SK-N-SH (cell line): ENCODE measurements around the gene GTF3A. TPM values are rescaled to one million over a fixed set of nuclear protein-coding genes. Genes with fewer than 3 reads are reported as not detected.

ENCODE experiments used
- CTCF ChIA-PET: fragments of 300-600, 350-600 bp; formaldehyde crosslinking; extraction: SDS; loops from one replicate; lab custom pipeline; 2021; lab: Yijun Ruan, JAX
- POLR2A ChIA-PET: fragments of 350-600 bp; sonication (Branson Sonifier 250); formaldehyde crosslinking; extraction: SDS; loops from one replicate; lab custom pipeline; 2020; ENCODE audit warnings: antibody characterized with exemption, inconsistent platforms; lab: Yijun Ruan, JAX
- DNase-seq: peaks from one replicate; pipeline ENCODE4 v3.0.0; 2012
- H2AFZ ChIP-seq: fragments of 200-600 bp; sonication (generic); 2 replicates; pipeline ENCODE4 v1.8.1; 2016; ENCODE audit warnings: antibody characterized with exemption, mild to moderate bottlenecking, low read depth
- H3F3A ChIP-seq: fragments of 200-600 bp; sonication (generic); replicated peaks from 2 replicates; pipeline ENCODE3; 2016; ENCODE audit warnings: antibody characterized with exemption, mild to moderate bottlenecking; ENCODE audit not compliant: insufficient read depth
- H3K27ac ChIP-seq, 2 experiments: fragments of 200-500 bp in 1 of 2; fragments of 200-600 bp in 1 of 2; sonication (Bioruptor generic) in 1 of 2; sonication (generic), shearing (Covaris generic) in 1 of 2; 2 replicates each; pipeline versions ENCODE4 v1.5.1 to v1.6.1; 2014 to 2016; ENCODE audit warnings: low read depth in 2 of 2, inconsistent platforms in 1 of 2, low read length in 1 of 2, mild to moderate bottlenecking in 1 of 2, mixed read lengths in 1 of 2
- H3K27me3 ChIP-seq: fragments of 200-600 bp; sonication (generic), shearing (Covaris generic); 2 replicates; pipeline ENCODE4 v1.6.1; 2016; ENCODE audit warnings: mixed run types; ENCODE audit not compliant: insufficient read depth
- H3K36me3 ChIP-seq, 2 experiments: fragments of 200-500 bp in 1 of 2; fragments of 200-600 bp in 1 of 2; sonication (Bioruptor generic) in 1 of 2; sonication (generic) in 1 of 2; replicated peaks in 1 of 2; 2 replicates each; pipeline versions ENCODE3 to v1.5.1; 2014 to 2016; ENCODE audit warnings: low read length in 1 of 2, mild to moderate bottlenecking in 1 of 2; ENCODE audit not compliant: insufficient read depth in 2 of 2, control insufficient read depth in 1 of 2
- H3K4me1 ChIP-seq, 2 experiments: fragments of 200-500 bp in 1 of 2; fragments of 200-600 bp in 1 of 2; sonication (Bioruptor generic) in 1 of 2; sonication (generic), shearing (Covaris generic) in 1 of 2; 2 replicates each; pipeline versions ENCODE4 v1.5.1 to v1.6.1; 2014 to 2016; ENCODE audit warnings: low read depth in 1 of 2, low read length in 1 of 2, mixed run types in 1 of 2; ENCODE audit not compliant: insufficient read depth in 2 of 2, control insufficient read depth in 1 of 2
- H3K4me2 ChIP-seq: fragments of 200-600 bp; sonication (generic), shearing (Covaris generic); 2 replicates; pipeline ENCODE4 v1.6.1; 2017; ENCODE audit warnings: mixed run types
- H3K4me3 ChIP-seq, 2 experiments: fragments of 200-500 bp in 1 of 2; fragments of 200-600 bp in 1 of 2; sonication (Bioruptor generic) in 1 of 2; sonication (generic), shearing (Covaris generic) in 1 of 2; 2 replicates each; pipeline versions ENCODE4 v1.5.1 to v1.8.1; 2014 to 2016; ENCODE audit warnings: low read depth in 2 of 2, inconsistent platforms in 1 of 2, low read length in 1 of 2, mild to moderate bottlenecking in 1 of 2, mixed read lengths in 1 of 2, moderate library complexity in 1 of 2
- H3K79me2 ChIP-seq: fragments of 200-600 bp; sonication (generic); 2 replicates; pipeline ENCODE4 v1.8.1; 2017; ENCODE audit warnings: mild to moderate bottlenecking; ENCODE audit not compliant: insufficient read depth
- H3K9ac ChIP-seq: fragments of 200-600 bp; sonication (generic); 2 replicates; pipeline ENCODE4 v1.6.1; 2017; ENCODE audit warnings: mixed run types
- H3K9me2 ChIP-seq: fragments of 200-600 bp; sonication (generic); 2 replicates; pipeline ENCODE4 v1.6.1; 2017; ENCODE audit warnings: mixed run types
- H3K9me3 ChIP-seq: fragments of 200-600 bp; sonication (generic); 2 replicates; pipeline ENCODE4 v1.6.1; 2017; ENCODE audit warnings: mixed run types, mild to moderate bottlenecking, moderate library complexity
- H4K20me1 ChIP-seq: fragments of 200-600 bp; sonication (generic); 2 replicates; pipeline ENCODE4 v1.6.1; 2017; ENCODE audit warnings: mild to moderate bottlenecking, mixed run types; ENCODE audit not compliant: insufficient read depth
- ELF1 ChIP-seq: IDR thresholded peaks from 2 replicates; pipeline ENCODE4 v1.4.0; 2012
- EP300 ChIP-seq, 2 experiments: IDR thresholded peaks; 2 replicates each; pipeline versions ENCODE4 v1.4.0 to v1.6.1; 2012; ENCODE audit warnings: borderline replicate concordance in 1 of 2, low read depth in 1 of 2, low read length in 1 of 2
- NFIC ChIP-seq: IDR thresholded peaks from 2 replicates; pipeline ENCODE4 v1.4.0; 2012; ENCODE audit warnings: borderline replicate concordance
- NRF1 ChIP-seq: IDR thresholded peaks from 2 replicates; pipeline ENCODE4 v1.6.1; 2012; ENCODE audit warnings: low read depth, mild to moderate bottlenecking, low read length
- PBX3 ChIP-seq: IDR thresholded peaks from 2 replicates; pipeline ENCODE4; 2012
- RCOR1 ChIP-seq: fragments of 150-350 bp; IDR thresholded peaks from 2 replicates; pipeline ENCODE4 v1.6.1; 2017; ENCODE audit warnings: antibody characterized with exemption, low read length
- TAF1 ChIP-seq: IDR thresholded peaks from 2 replicates; pipeline ENCODE4 v1.6.1; 2012; ENCODE audit warnings: low read depth, mild to moderate bottlenecking, low read length, moderate library complexity, borderline replicate concordance
- TCF12 ChIP-seq: IDR thresholded peaks from 2 replicates; pipeline ENCODE4 v1.4.0; 2012
- ZBTB33 ChIP-seq: IDR thresholded peaks from 2 replicates; pipeline ENCODE4 v1.4.0; 2012; ENCODE audit warnings: low read depth, borderline replicate concordance
- WGBS: methylation state at CpG from one replicate; pipeline ENCODE4 v1.1.6; 2017; ENCODE audit warnings: low lambda C conversion rate; 5-methylcytosine and 5-hydroxymethylcytosine counted together
- polyA plus RNA-seq, 3 experiments: library from polyadenylated mRNA; depleted of rRNA; stranded (reverse); fragments of >200 nt; gene quantifications; 2 replicates each; pipeline ENCODE4 v1.2.3, GENCODE V29; 2012
- TF ChIP-seq, protein P1 (sequence below): fragments of 150-350 bp; IDR thresholded peaks from 2 replicates; pipeline ENCODE4 v1.6.1; 2016; ENCODE audit warnings: mild to moderate bottlenecking, low read depth, low read length
- TF ChIP-seq, protein P2 (sequence below): IDR thresholded peaks from 2 replicates; pipeline ENCODE4 v1.6.1; 2012; ENCODE audit warnings: mild to moderate bottlenecking, low read depth, low read length, moderate library complexity

Gene GTF3A
- polyA plus RNA-seq, 1 of the 3 experiments (the other 2 are of a cell fraction) = 75.4 TPM

GRCh38 chr13:27427641-27428040, 3.2 kb downstream of the GTF3A start (continued):
- no peak for TF ChIP-seq ZBTB33
- no peak for TF ChIP-seq ELF1
- TF ChIP-seq, protein P1, sequence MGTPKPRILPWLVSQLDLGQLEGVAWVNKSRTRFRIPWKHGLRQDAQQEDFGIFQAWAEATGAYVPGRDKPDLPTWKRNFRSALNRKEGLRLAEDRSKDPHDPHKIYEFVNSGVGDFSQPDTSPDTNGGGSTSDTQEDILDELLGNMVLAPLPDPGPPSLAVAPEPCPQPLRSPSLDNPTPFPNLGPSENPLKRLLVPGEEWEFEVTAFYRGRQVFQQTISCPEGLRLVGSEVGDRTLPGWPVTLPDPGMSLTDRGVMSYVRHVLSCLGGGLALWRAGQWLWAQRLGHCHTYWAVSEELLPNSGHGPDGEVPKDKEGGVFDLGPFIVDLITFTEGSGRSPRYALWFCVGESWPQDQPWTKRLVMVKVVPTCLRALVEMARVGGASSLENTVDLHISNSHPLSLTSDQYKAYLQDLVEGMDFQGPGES = no peak
- TF ChIP-seq EP300 (IDR thresholded peaks at IDR 0.05; ENCODE audit: borderline replicate concordance in 1 of 2, low read depth in 1 of 2, low read length in 1 of 2) = no peak
- no peak for TF ChIP-seq TCF12
- TF ChIP-seq TAF1 = no peak
- TF ChIP-seq, protein P2, sequence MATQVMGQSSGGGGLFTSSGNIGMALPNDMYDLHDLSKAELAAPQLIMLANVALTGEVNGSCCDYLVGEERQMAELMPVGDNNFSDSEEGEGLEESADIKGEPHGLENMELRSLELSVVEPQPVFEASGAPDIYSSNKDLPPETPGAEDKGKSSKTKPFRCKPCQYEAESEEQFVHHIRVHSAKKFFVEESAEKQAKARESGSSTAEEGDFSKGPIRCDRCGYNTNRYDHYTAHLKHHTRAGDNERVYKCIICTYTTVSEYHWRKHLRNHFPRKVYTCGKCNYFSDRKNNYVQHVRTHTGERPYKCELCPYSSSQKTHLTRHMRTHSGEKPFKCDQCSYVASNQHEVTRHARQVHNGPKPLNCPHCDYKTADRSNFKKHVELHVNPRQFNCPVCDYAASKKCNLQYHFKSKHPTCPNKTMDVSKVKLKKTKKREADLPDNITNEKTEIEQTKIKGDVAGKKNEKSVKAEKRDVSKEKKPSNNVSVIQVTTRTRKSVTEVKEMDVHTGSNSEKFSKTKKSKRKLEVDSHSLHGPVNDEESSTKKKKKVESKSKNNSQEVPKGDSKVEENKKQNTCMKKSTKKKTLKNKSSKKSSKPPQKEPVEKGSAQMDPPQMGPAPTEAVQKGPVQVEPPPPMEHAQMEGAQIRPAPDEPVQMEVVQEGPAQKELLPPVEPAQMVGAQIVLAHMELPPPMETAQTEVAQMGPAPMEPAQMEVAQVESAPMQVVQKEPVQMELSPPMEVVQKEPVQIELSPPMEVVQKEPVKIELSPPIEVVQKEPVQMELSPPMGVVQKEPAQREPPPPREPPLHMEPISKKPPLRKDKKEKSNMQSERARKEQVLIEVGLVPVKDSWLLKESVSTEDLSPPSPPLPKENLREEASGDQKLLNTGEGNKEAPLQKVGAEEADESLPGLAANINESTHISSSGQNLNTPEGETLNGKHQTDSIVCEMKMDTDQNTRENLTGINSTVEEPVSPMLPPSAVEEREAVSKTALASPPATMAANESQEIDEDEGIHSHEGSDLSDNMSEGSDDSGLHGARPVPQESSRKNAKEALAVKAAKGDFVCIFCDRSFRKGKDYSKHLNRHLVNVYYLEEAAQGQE = no peak
- TF ChIP-seq PBX3 = no peak
- TF ChIP-seq RCOR1 = no peak
- TF ChIP-seq, all 33 proteins: peak for 0

- Histone ChIP-seq H3K9me3 (no peaks in the 10 kb centered on the region), H3K36me3 (peaks cover 41 to 47% of the 10 kb centered on the region in 2 experiments), H3K4me1 (peaks cover 10 to 21% of the 10 kb centered on the region in 2 experiments), H3K27ac (no peak overlapping the region), H3F3A (peaks cover 6% of the 10 kb centered on the region), H4K20me1 (peaks cover 12% of the 10 kb centered on the region), H3K4me2 (no peak overlapping the region), H3K79me2 (peaks cover 26% of the 10 kb centered on the region), H3K9ac (no peak overlapping the region), H3K4me3 (no peak overlapping the region), H3K9me2 (no peaks in the 10 kb centered on the region), H2AFZ (no peak overlapping the region), H3K27me3 (no peaks in the 10 kb centered on the region)
- DNase-seq = no peak
- WGBS = 96% methylated on average over 5 of the region's 5 CpGs
- no peak for TF ChIP-seq ELF1
- no peak for TF ChIP-seq NFIC
- TF ChIP-seq NRF1 = no peak
- TF ChIP-seq PBX3 = no peak
- TF ChIP-seq RCOR1 = no peak
- CTCF ChIA-PET = interaction anchor here (1.2 kb wide), 1 partner anchor 399 kb away, joined by 4 read pairs; no protein-coding TSS in a partner anchor
- POLR2A ChIA-PET = no interaction called here
Measured at GRCh38 chr13:27428160-27428559, 3.7 kb downstream of the GTF3A start.
